Caco-2 (cell line): ENCODE measurements around the gene IGDCC3. TPM values are rescaled to one million over a fixed set of nuclear protein-coding genes. Genes with fewer than 3 reads are reported as not detected.

Experiments
- BruUV-seq: library from RNA; stranded (reverse); fragments of 400-500 nt; replicated peaks from 2 replicates; lab custom pipeline; 2021; lab: Mats Ljungman, UMichigan
- CTCF ChIA-PET: fragments of 300-600 bp; sonication (Branson Sonifier 250); formaldehyde crosslinking; loops from one replicate; lab custom pipeline; 2022; ENCODE audit warnings: antibody characterized with exemption; lab: Charles Lee
- POLR2A ChIA-PET: fragments of 300-600 bp; sonication (Branson Sonifier 250); formaldehyde crosslinking; loops from one replicate; lab custom pipeline; 2022; ENCODE audit warnings: antibody characterized with exemption; lab: Charles Lee
- DNase-seq, 2 experiments: peaks; one replicate each; pipeline versions ENCODE4 v3.0.0 to v3.0.0-alpha.2; 2020 to 2022
- H3K27me3 ChIP-seq: replicated peaks from 2 replicates; pipeline ENCODE4 v1.6.0; 2011; ENCODE audit warnings: low read length; ENCODE audit not compliant: control insufficient read depth, insufficient read depth
- H3K36me3 ChIP-seq: 2 replicates; pipeline ENCODE4 v1.5.1; 2011; ENCODE audit warnings: low read length; ENCODE audit not compliant: control insufficient read depth, insufficient read depth
- H3K4me1 ChIP-seq: fragments of 250-450 bp; sonication (Bioruptor Pico); 2 replicates; pipeline ENCODE4 v1.5.1; 2020; ENCODE audit warnings: mild to moderate bottlenecking
- H3K4me3 ChIP-seq: 2 replicates; pipeline ENCODE4 v1.5.1; 2011; ENCODE audit warnings: low read depth, mild to moderate bottlenecking, control low read depth, low read length
- H3K9me3 ChIP-seq: fragments of 250-450 bp; sonication (Bioruptor Pico); 2 replicates; pipeline ENCODE4 v1.5.1; 2020; ENCODE audit warnings: mild to moderate bottlenecking, moderate library complexity
- H3K27ac Mint-ChIP-seq: one replicate; pipeline ENCODE4 v1.8.0; 2022; ENCODE audit warnings: mixed read lengths; ENCODE audit not compliant: unreplicated experiment
- H3K27me3 Mint-ChIP-seq: one replicate; pipeline ENCODE4 v1.8.0; 2022; ENCODE audit warnings: mixed read lengths; ENCODE audit not compliant: insufficient read depth, unreplicated experiment
- H3K36me3 Mint-ChIP-seq: one replicate; pipeline ENCODE4 v1.8.0; 2022; ENCODE audit warnings: mild to moderate bottlenecking, mixed read lengths; ENCODE audit not compliant: insufficient read depth, unreplicated experiment
- H3K4me1 Mint-ChIP-seq: one replicate; pipeline ENCODE4 v1.8.0; 2022; ENCODE audit warnings: low read depth, mixed read lengths; ENCODE audit not compliant: unreplicated experiment
- H3K4me3 Mint-ChIP-seq: one replicate; pipeline ENCODE4 v1.8.0; 2022; ENCODE audit warnings: mild to moderate bottlenecking, moderate library complexity, mixed read lengths; ENCODE audit not compliant: unreplicated experiment
- H3K9me3 Mint-ChIP-seq: one replicate; pipeline ENCODE4 v1.8.0; 2022; ENCODE audit warnings: mixed read lengths; ENCODE audit not compliant: unreplicated experiment
- intact Hi-C: fragments of 100-400 bp; cut with micrococcal nuclease; formaldehyde crosslinking; loops from one replicate; pipeline ENCODE4 v1.10.0; 2022; ENCODE audit not compliant: unreplicated experiment
- total RNA-seq: library from RNA; stranded (reverse); gene quantifications from 2 replicates; pipeline ENCODE4 v1.2.3, GENCODE V29; 2022
- TF ChIP-seq, protein P1 (sequence below), 2 experiments: fragments of 200-600 bp in 1 of 2; IDR thresholded peaks; 1 replicate in 1 of 2; 2 replicates in 1 of 2; pipeline versions ENCODE4 v1.5.1 to v1.8.0; 2011 to 2022; ENCODE audit warnings: antibody characterized with exemption in 1 of 2, control low read depth in 1 of 2, inconsistent platforms in 1 of 2, low read depth in 1 of 2, low read length in 1 of 2, mild to moderate bottlenecking in 1 of 2, moderate library complexity in 1 of 2; ENCODE audit not compliant: insufficient read depth in 1 of 2, severe bottlenecking in 1 of 2, unreplicated experiment in 1 of 2

IGDCC3 gene
- total RNA-seq, 1 experiment from 2014 or later, result 51.2 TPM

DNA sequence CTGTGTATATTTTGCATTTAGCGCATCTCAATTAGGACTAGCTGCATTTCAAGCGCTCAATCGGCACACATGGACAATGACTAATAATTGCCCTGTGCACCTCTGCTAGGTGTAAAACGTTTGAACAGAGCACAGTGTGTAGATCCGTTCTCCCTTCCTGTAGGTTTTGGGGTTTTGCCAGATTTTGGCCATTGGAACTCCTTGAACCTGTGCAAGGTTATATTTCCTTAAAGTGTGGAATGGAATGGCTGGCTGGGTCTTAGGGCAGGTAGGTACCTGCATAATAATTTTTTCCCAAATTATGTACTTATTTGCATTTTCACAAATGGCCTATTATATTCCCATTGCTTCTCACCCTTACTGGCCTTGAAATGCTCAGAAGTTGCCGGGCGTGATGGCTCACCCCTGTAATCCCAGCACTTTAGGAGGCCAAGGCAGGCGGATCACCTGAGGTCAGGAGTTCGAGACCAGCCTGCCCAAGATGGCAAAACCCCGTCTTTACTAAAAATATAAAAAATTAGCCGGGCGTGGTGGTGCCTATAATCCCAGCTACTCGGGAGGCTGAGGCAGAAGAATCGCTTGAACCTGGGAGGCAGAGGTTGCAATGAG is 72.5 kb downstream of the IGDCC3 start:
- Histone ChIP-seq H3K9me3 (no peaks in the 10 kb centered on the region), H3K36me3 (no peaks in the 10 kb centered on the region), H3K4me1 (peaks cover 6% of the 10 kb centered on the region; the same call in 1 of the 2 replicates), H3K4me3 (peak overlapping the region; percentile 4; the same call in 1 of the 2 replicates), H3K27me3 (no peaks in the 10 kb centered on the region)
- ChIA-PET POLR2A (interaction anchor here (0.6 to 2.1 kb wide), 28 partner anchors 8 to 1200 kb away, joined by 3 to 37 read pairs (median 4); partner anchors contain the start of genes CLPX, HACD3, IGDCC3 and PARP16), CTCF (interaction anchor here (0.6 to 1.5 kb wide), 7 partner anchors 8 to 1663 kb away, joined by 3 to 11 read pairs (median 4); partner anchors contain the start of genes CLPX and PARP16)
- no peak for DNase-seq
- H3K27ac Mint-ChIP-seq, result peak overlapping the region; percentile 95
- H3K36me3 Mint-ChIP-seq, result peaks cover 24% of the 10 kb centered on the region
- intact Hi-C loops, result no loop called here
- TF ChIP-seq, protein P1, sequence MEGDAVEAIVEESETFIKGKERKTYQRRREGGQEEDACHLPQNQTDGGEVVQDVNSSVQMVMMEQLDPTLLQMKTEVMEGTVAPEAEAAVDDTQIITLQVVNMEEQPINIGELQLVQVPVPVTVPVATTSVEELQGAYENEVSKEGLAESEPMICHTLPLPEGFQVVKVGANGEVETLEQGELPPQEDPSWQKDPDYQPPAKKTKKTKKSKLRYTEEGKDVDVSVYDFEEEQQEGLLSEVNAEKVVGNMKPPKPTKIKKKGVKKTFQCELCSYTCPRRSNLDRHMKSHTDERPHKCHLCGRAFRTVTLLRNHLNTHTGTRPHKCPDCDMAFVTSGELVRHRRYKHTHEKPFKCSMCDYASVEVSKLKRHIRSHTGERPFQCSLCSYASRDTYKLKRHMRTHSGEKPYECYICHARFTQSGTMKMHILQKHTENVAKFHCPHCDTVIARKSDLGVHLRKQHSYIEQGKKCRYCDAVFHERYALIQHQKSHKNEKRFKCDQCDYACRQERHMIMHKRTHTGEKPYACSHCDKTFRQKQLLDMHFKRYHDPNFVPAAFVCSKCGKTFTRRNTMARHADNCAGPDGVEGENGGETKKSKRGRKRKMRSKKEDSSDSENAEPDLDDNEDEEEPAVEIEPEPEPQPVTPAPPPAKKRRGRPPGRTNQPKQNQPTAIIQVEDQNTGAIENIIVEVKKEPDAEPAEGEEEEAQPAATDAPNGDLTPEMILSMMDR (IDR thresholded peaks at IDR 0.05; ENCODE audit: insufficient read depth in 1 of 2, low read depth in 1 of 2, low read length in 1 of 2, severe bottlenecking in 1 of 2, unreplicated experiment in 1 of 2), result no peak
- no TSS peak for BruUV-seq
- H3K27me3 Mint-ChIP-seq, result no peaks in the 10 kb centered on the region
- H3K4me1 Mint-ChIP-seq, result no peaks in the 10 kb centered on the region
- H3K4me3 Mint-ChIP-seq, result peak overlapping the region; percentile 90
- no peaks in the 10 kb centered on the region for H3K9me3 Mint-ChIP-seq

DNA sequence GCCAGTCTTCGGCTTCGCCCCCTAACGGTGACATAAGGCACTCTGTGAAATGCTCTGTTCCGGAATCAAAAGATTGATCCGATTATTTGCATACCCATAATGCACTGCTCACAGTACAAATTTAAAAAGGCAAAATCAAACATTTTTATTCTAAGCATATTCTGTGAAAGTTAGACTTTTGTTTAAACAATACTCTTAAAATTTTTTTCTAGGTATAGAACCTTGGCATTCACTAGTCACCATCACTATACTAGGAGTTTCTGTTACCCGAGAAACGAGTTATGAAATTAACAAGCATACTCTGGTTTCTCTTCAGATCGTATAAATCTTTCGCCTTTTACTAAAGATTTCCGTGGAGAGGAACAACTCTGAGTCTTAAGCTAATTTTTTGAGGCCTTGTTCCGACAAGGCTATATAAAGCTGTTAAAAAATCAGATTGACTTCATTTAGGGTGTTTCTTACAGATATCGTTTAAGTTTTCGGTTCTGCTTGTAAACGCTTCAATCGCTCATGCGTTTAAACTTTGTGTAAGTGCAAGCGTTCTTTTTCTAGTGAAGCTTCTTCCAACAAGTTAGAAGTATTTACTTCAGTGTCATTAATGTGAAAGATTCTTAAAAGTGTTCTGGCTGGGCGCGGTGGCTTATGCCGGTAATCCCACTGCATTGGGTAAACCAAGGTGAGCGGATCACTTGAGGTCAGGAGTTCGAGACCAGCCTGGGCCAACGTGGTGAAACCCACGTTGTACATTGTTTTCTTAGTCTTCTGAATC is 73.2 kb downstream of the IGDCC3 start, which contains the start of gene RNU5B-1:
TSS of gene RNU5B-1 (plus strand) at position 297 of the 769 bp plus-strand sequence.
- H3K9me3 ChIP-seq, result no peaks in the 10 kb centered on the region
- TSS peak; percentile 98 for BruUV-seq
- H3K27me3 ChIP-seq, result no peaks in the 10 kb centered on the region
- ChIA-PET POLR2A (interaction anchor here (0.5 to 2.1 kb wide), 28 partner anchors 9 to 1201 kb away, joined by 3 to 37 read pairs (median 5); partner anchors contain the start of genes CLPX, HACD3, IGDCC3 and INTS14), CTCF (interaction anchor here (0.6 to 1.5 kb wide), 6 partner anchors 9 to 119 kb away, joined by 3 to 11 read pairs (median 4); partner anchors contain the start of genes CLPX and PARP16)
- H3K4me1 Mint-ChIP-seq, result no peaks in the 10 kb centered on the region
- peak; percentile 86 to 89 for DNase-seq
- intact Hi-C loops, result loop anchor here (1.0 kb wide), 2 partner anchors 8 to 271 kb away; partner anchors contain the start of gene RNU5A-1
- H3K4me3 ChIP-seq, result peak within 1 kb of the TSS; percentile 41
- H3K36me3 Mint-ChIP-seq, result peaks cover 28% of the 10 kb centered on the region
- H3K4me3 Mint-ChIP-seq, result peak within 1 kb of the TSS; percentile 90
- H3K27me3 Mint-ChIP-seq, result no peaks in the 10 kb centered on the region
- H3K27ac Mint-ChIP-seq, result peak within 1 kb of the TSS; percentile 95
- no peaks in the 10 kb centered on the region for H3K9me3 Mint-ChIP-seq
- H3K36me3 ChIP-seq, result no peaks in the 10 kb centered on the region
- TF ChIP-seq, protein P1 (IDR thresholded peaks at IDR 0.05; ENCODE audit: insufficient read depth in 1 of 2, low read depth in 1 of 2, low read length in 1 of 2, severe bottlenecking in 1 of 2, unreplicated experiment in 1 of 2), result peak in 1 of 2 experiments; percentile 77
- H3K4me1 ChIP-seq, result peaks cover 6% of the 10 kb centered on the region; the same call in 1 of the 2 replicates
